ENCODE measurements around the gene CTNNA1. TPM values are rescaled to one million over a fixed set of nuclear protein-coding genes. Genes with fewer than 3 reads are reported as not detected.

Gene CTNNA1
- polyA plus RNA-seq, 1 of the 3 experiments (the other 2 are of a cell fraction) = 130 TPM

- DNase-seq = no peak
- ChIA-PET POLR2A (no interaction called here), CTCF (interaction anchor here (0.6 to 0.9 kb wide), 2 partner anchors 40 to 441 kb away, joined by 3 read pairs; no protein-coding TSS in a partner anchor)
- Histone ChIP-seq H2AFZ (ENCODE audit: low read depth) (no peak overlapping the region), H3K27ac (ENCODE audit: low read depth in 2 of 2, low read length in 1 of 2) (no peak overlapping the region; a peak in 1 of 4 replicates), H3K27me3 (ENCODE audit: insufficient read depth) (no peaks in the 10 kb centered on the region), H3K36me3 (replicated peaks in 1 of 2; ENCODE audit: control insufficient read depth in 1 of 2, insufficient read depth in 2 of 2, low read length in 1 of 2) (peaks cover 22 to 59% of the 10 kb centered on the region in 2 experiments), H3K9me3 (no peaks in the 10 kb centered on the region), H3K79me2 (ENCODE audit: insufficient read depth) (peaks cover 21% of the 10 kb centered on the region; the same call in 1 of the 2 replicates), H3K4me2 (no peak overlapping the region), H4K20me1 (ENCODE audit: insufficient read depth) (no peaks in the 10 kb centered on the region; the same call in 1 of the 2 replicates), H3K4me3 (ENCODE audit: low read depth in 2 of 2, low read length in 1 of 2) (no peak overlapping the region), H3K4me1 (ENCODE audit: control insufficient read depth in 1 of 2, insufficient read depth in 2 of 2, low read depth in 1 of 2, low read length in 1 of 2) (peaks cover 0 to 32% of the 10 kb centered on the region in 2 experiments; a peak in 2 of 4 replicates), H3F3A (replicated peaks; ENCODE audit: insufficient read depth) (peaks cover 14% of the 10 kb centered on the region), H3K9ac (no peak overlapping the region), H3K9me2 (no peaks in the 10 kb centered on the region)
- TF ChIP-seq JUND (IDR thresholded peaks at IDR 0.05) (0 out of 2 replicates have a peak, but pooled peaks have one; percentile 30), NFIC (IDR thresholded peaks at IDR 0.05; ENCODE audit: borderline replicate concordance) (no peak), PBX3 (IDR thresholded peaks at IDR 0.05) (no peak; the same call in 1 of the 2 replicates)
- WGBS (ENCODE audit: low lambda C conversion rate) = 78% methylated on average over 1 of the region's 1 CpG
These were observed 152.3 kb downstream of the CTNNA1 start for GRCh38 chr5:138905541-138905940.

- Histone ChIP-seq H3K4me3 (ENCODE audit: low read depth in 2 of 2, low read length in 1 of 2) (no peak overlapping the region), H3K79me2 (ENCODE audit: insufficient read depth) (peaks cover 10% of the 10 kb centered on the region), H3K9ac (no peak overlapping the region), H3K9me3 (no peaks in the 10 kb centered on the region), H2AFZ (ENCODE audit: low read depth) (no peak overlapping the region), H3K4me2 (no peak overlapping the region), H3K36me3 (replicated peaks in 1 of 2; ENCODE audit: control insufficient read depth in 1 of 2, insufficient read depth in 2 of 2, low read length in 1 of 2) (peaks cover 22 to 67% of the 10 kb centered on the region in 2 experiments), H4K20me1 (ENCODE audit: insufficient read depth) (peaks cover 16% of the 10 kb centered on the region), H3F3A (replicated peaks; ENCODE audit: insufficient read depth) (peaks cover 4% of the 10 kb centered on the region), H3K9me2 (no peaks in the 10 kb centered on the region), H3K4me1 (ENCODE audit: control insufficient read depth in 1 of 2, insufficient read depth in 2 of 2, low read depth in 1 of 2, low read length in 1 of 2) (0 out of 4 replicates have a peak, but pooled peaks cover 0 to 4% of the 10 kb centered on the region in 2 experiments), H3K27me3 (ENCODE audit: insufficient read depth) (no peaks in the 10 kb centered on the region), H3K27ac (ENCODE audit: low read depth in 2 of 2, low read length in 1 of 2) (no peak overlapping the region)
- ChIA-PET POLR2A (no interaction called here), CTCF (interaction anchor here (1.3 kb wide), 1 partner anchor 10 kb away, joined by 4 read pairs; no protein-coding TSS in a partner anchor)
- no peak for DNase-seq
- 92% methylated on average over 2 of the region's 2 CpGs for WGBS (ENCODE audit: low lambda C conversion rate)
- TF ChIP-seq IRF3 (IDR thresholded peaks at IDR 0.05; ENCODE audit: low read depth, low read length) (no peak), TAF1 (IDR thresholded peaks at IDR 0.05; ENCODE audit: borderline replicate concordance, low read depth, low read length) (no peak), USF2 (IDR thresholded peaks at IDR 0.05; ENCODE audit: borderline replicate concordance, low read depth, low read length) (no peak), CHD2 (IDR thresholded peaks at IDR 0.05; ENCODE audit: low read length, partially characterized antibody) (no peak), RCOR1 (IDR thresholded peaks at IDR 0.05; ENCODE audit: low read length) (no peak)
These were observed 156.5 kb downstream of the CTNNA1 start for GRCh38 chr5:138909734-138910133.

Data from SK-N-SH (cell line).